Measurements from ENCODE around the gene ANKEF1. TPM values are rescaled to one million over a fixed set of nuclear protein-coding genes. Genes with fewer than 3 reads are reported as not detected.
"Not testable (repeated sequence)": the region's sequence is repeated elsewhere in the genome, so short reads cannot be mapped to it uniquely, and the experiment has no call there.

Gene ANKEF1
- total RNA-seq, 1 donor from 2014 or later = 1.3 TPM

DNA sequence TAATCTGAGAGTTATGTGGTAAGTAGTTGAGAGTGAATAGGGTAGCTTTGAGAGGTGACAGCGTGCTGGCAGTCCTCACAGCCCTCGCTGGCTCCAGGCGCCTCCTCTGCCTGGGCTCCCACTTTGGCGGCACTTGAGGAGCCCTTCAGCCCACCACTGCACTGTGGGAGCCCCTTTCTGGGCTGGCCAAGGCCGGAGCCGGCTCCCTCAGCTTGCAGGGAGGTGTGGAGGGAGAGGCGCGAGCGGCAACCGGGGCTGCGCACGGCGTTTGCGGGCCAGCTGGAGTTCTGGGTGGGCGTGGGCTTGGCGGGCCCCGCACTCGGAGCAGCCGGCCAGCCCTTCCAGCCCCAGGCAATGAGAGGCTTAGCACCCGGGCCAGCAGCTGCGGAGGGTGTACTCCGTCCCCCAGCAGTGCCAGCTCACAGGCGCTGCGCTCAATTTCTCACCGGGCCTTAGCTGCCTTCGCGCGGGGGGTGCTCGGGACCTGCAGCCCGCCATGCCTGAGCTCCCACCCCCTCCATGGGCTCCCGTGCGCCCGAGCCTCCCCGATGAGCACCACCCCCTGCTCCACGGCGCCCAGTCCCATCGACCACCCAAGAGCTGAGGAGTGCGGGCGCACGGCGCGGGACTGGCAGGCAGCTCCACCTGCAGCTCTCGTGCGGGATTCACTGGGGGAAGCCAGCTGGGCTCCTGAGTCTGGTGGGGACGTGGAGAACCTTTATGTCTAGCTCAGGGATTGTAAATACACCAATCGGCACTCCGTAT is 3.2 kb upstream of the ANKEF1 start:
- DNase-seq (ENCODE audit: low spot score); intact Hi-C loops (cut with DNase I): not testable (repeated sequence)

DNA sequence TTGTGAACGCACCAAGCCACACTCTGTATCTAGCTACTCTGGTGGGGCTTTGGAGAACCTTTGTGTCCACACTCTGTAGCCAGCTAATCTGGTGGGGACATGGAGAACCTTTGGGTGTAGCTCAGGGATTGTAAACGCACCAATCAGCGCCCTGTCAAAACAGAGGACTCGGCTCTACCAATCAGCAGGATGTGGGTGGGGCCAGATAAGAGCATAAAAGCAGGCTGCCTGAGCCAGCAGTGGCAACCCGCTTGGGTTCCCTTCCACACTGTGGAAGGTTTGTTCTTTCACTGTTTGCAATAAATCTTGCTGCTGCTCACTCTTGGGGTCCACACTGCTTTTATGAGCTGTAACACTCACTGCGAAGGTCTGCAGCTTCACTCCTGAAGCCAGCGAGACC is 2.5 kb upstream of the ANKEF1 start:
- DNase-seq (ENCODE audit: low spot score); intact Hi-C loops (cut with DNase I): not testable (repeated sequence)

DNA sequence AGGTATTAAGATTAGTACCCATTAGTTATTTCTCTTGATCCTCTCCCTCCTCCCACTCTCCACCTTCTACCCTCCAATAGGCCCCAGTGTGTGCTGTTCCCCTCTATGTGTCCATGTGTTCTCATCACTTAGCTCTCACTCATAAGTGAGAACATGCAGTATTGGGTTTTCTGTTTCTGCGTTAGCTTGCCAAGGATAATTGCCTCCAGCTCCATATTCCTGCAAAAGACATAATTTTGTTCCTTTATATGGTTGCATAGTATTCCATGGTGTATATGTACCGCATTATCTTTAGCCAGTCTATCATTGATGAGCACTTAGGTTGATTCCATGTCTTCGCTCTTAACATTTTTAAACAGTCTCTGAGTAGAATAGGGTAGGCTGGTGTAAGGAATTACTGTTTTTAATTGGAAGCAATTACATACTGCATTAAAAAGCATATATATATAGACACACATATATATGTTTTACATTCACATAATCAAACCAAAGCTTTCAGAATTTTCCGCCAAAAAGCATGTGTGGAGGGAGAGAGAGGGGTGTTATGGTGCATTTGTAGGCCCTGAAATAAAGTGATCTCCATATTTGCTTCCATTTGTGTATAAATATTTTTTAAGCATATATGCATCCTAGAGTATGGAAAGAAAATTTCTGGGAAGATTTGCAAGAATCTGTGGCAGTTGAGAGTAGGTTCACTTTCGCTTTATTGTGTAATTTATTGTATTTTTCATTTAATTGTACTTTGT is 709 bp upstream of the ANKEF1 start:
- no peak for DNase-seq (ENCODE audit: low spot score)
- intact Hi-C loops (cut with DNase I) = no loop called here

DNA sequence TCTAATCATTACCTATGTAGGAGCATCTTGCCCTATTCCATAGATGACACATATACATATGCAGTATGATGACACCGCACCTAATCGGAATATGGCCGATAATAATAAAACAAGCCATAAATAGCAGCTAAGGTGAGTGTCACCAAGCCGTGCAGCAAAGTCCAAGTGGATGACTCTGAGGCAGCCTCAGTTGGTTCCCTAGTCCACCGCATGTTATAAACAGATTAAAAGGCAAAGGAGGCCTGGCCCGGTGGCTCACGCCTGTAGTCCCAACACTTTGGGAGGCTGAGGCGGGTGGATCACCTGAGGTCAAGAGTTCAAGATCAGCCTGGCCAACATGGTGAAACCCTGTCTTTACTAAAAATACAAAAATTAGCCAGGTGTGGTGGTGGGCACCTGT is 1.5 kb downstream of the ANKEF1 start:
- DNase-seq (ENCODE audit: low spot score); intact Hi-C loops (cut with DNase I): not testable (repeated sequence)

DNA sequence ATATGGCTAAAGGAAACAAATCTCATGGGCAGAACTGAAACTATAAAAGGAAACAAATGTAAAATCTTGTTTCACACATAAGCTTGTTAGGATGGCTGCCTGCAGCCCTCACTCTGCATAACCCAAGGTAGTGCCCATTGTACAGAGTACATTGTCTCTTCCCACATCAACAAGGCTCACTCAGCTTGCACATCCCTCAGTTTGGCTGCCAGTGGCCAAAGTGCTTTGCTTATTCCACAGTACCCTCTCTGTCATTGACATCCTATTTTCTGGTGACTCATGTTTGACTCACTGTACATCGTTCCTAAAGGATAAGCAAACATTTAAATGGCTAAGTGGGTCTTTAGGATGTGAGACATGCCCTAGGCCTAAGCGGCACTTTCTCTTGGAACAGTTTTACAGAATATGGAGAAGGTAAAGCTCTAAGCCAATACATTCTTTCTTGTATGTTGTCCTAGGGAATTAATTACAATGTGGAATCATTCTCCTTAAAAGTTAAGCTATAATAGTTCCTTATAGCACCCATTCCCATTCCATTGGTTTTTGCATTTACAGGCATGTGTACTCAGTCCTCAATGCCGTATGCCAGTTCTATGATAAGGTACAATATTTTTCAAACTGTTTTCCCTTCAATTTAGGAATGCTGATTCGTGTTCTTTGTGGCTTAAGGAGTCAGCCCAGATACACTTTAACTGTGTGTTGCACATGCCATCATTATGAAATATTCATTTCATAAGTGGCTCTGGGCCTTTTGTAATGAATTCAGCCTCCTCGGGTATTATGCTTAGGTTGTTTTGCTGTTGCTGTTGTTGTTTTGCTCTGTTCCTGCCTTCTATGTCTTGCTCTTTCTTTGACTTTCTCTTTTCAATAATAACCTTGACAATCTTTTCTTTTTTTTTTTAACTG is 5.5 kb downstream of the ANKEF1 start:
- DNase-seq (ENCODE audit: low spot score) = no peak
- intact Hi-C loops (cut with DNase I) = no loop called here

DNA sequence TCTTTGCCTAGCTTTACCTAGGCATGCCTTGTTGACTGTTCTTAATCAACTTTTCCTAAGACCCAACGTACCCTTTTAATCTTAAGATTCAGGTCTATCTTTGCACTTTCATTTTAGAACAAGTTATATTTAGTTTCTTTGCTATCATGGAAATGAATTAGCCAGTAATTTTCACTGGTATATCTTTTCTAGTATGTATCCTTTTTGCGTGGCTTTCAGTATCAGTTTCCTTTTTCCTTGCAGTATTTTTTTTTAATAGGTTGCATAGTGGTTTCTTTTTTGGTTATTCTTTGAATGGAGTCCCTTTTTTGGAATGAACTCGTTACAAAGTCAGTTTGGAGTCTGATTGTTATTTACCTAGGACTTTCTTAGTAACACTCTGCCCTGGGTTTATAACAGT is 7.3 kb downstream of the ANKEF1 start:
- intact Hi-C loops (cut with DNase I) = no loop called here
- no peak for DNase-seq (ENCODE audit: low spot score)

DNA sequence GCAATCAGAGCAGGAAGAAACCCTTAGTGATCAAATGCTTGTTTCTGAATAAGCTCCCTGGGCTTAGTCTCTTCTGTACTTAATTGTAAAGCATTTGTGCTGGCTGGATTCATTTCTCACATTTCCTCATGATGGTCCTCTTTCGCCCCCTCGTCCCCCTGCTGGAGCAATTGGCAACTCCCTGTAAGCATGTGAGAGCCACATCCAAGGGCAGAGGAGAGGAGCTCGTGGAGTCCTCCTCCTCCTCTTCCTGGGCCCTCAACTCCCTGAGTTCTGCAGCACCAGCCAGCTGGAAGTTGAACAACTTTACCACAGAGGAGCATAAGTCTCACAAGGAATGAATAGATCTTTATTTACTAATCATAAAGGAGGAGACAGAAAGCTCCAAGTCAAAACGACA is 12.6 kb downstream of the ANKEF1 start:
- DNase-seq (ENCODE audit: low spot score) = no peak
- intact Hi-C loops (cut with DNase I) = no loop called here

DNA sequence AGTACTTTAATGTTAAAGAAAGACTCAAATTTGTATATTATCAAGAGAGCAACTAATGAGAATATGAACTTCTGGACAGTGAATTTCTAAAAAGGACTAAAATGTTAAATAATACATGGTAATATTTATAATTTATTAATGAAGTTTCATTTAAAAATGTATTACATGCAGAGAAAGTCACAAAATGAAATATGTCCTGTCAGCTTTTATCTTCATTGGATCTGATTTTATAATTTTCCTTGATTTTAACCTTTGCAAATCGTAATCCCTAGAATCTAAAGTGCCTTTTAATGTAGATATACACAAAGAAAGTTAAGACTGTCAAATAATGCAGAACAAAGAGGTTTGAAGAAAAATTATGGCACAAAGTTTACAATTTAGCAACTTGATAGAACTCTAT is 16.4 kb downstream of the ANKEF1 start:
- no peak for DNase-seq (ENCODE audit: low spot score)
- intact Hi-C loops (cut with DNase I) = no loop called here

DNA sequence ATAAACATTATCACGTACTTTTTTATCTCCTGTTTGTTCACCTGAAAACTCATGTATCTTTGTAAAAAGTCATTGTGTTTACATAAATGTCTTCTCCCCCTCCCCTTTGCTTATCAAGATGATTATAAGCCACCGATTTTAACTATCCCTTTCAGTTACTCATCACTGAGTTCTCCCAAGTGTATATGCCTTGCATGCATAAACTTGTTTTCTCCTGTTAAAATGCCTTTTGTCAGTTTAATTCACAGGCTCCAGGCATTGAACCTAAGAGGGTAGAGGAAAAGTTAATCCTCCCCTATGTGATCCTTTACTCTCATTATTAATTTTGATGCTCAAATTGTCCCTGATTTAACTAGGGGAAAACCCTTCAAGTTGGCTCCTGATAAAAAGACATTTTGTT is 24.2 kb downstream of the ANKEF1 start:
- DNase-seq (ENCODE audit: low spot score) = no peak

DNA sequence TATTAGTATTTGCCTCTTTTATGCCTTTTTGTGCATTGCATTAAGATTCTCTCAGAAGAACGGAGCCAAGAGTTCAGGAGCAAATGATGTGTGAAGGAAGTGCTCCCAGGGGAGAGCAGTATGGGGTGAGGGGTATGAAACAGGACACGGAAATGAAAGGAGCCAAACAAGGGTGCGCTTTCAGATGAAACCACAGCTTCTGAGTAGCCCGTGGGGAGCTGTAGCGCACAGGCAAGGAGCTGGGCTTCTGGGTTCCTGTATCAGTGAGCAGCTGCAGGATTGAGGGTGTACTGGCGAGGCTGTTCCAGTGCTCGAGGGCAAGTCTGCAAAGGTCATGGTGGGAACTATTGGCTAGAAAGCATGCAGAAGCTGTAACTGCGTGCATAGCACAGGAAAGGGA is 25.4 kb downstream of the ANKEF1 start:
- intact Hi-C loops (cut with DNase I) = no loop called here
- no peak for DNase-seq (ENCODE audit: low spot score)

More for the DNA sequence above, 24.2 kb downstream of the ANKEF1 start:
- intact Hi-C loops (cut with DNase I) = no loop called here

DNA sequence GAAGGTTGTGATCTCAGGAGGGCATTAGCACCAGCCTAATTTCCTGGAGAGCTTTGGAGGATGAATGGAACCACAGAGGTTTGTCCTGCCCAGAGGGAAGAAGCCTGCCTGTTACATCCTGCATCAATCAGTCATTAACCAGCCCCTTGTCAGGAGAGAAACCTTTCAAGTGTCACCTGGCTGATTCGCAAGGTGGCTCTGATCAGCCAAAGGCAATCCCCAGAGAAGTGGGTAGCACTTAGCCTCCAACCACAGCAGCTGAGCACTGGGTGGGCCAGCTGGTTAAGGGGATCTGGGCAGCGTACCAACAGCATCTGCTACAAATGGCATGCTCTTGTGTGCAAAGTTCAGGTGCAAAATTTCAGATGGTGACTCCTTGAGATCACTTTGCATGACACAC is 26.9 kb downstream of the ANKEF1 start:
- DNase-seq (ENCODE audit: low spot score) = no peak
- intact Hi-C loops (cut with DNase I) = no loop called here

DNA sequence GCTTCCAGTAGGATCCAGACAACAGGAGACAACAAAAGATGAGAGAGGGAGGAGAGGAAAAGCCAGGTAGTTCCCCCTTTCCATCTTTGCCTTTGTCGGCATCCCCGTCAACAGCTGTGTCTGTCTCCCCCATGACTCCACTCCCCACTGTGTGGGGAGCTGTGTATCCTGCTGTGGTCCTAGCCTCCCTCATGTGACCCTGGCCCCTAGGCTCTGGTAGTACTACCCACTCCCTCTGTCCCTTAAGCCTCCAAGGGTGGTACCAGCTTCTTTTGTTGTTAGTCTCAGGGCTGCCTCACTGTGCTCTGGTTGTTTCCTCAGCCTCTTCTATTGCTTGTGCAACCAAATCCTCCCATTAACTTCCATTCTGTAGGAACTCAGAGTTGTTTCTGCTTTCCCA is 28.7 kb downstream of the ANKEF1 start:
- intact Hi-C loops (cut with DNase I) = no loop called here
- DNase-seq (ENCODE audit: low spot score) = no peak

DNA sequence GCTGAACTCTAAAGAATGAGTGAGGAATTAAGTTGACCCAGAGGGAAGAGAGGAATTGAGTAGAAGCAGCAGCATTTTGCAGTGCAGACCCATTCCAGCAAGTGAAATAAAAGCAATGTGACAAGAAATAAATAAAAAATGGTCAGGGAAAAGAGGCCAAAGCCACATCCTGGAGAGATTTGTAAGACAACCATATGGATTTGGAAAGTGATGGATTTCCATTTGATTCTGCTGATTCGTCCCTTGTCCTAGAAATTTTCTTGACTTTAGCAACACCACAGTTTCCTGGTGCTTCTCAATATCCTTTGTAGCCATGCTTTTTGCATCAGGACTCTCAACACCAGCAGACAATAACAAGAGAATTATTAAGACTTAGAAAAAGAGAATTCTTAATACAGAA is 29.8 kb downstream of the ANKEF1 start:
- intact Hi-C loops (cut with DNase I) = no loop called here
- no peak for DNase-seq (ENCODE audit: low spot score)

DNA sequence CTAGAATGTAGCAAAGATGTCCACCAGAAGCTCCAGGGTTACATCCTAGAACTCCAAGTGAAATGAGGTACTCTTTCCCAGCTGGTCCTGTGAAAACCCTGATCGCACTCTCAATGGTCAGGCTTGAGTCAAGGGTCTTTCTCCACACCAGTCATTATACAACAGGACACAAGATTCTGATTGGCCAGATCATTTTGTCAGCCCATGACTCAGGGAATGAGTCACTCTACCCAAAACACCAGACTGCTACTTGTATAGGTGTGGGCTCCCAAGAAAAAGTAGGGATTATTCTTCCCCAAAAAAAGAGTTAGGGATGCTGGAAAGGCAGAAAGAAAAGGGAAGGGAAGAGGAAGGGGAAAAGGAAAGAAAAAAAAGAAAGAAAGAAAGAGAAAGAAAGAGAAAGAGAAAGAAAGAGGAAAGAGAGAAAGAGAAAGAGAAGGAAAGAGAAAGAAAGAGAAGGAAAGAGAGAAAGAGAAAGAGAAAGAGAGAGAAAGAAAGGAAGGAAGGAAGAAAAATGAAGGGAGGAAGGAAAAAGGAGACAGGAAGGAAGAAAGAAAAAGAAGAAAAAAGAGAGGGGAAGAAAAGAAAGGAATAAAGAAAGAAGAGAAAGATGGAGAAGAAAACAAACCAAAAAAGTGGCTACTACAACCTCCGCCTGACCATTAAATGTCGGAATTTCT is 30.5 kb downstream of the ANKEF1 start:
- DNase-seq (ENCODE audit: low spot score) = no peak
- intact Hi-C loops (cut with DNase I) = no loop called here

DNA sequence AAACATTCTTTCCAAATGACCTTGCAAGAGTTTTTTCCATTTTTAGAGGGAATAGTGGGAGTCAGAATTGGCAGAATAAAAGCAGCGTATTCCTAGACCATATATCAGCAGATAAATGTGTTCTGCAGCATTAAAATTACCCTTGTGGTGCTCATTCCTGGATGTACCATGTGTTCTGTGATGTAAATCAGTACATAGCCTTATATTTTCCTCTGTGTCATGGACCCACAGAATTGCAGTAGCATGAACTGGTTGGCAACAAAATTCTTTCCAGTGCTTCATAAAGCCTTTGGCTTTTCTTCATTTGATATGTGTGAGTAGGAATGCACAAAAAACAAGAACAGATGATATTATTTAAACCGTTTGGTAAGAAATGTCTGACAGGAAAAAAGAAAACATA is 32.5 kb downstream of the ANKEF1 start:
- intact Hi-C loops (cut with DNase I) = no loop called here
- DNase-seq (ENCODE audit: low spot score) = no peak

DNA sequence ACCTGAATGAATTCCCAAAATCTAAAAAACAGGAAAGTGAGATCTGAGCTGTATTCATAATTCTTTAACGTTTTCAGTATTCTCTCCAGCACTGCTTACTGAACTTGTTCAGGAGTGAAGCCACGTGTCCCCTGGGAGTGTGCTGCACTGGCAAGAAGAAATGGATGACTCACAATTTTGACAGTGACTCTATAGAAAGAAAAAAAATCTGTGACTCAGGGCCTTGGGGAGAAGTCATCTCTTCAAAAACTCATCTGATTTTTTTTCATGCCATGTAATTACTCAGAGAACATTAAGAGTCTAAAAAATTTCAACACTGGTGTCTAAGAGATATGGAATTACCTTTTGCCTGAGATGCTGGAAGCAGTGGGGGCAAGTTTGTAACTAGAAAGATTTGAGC is 39.7 kb downstream of the ANKEF1 start:
- DNase-seq (ENCODE audit: low spot score) = no peak
- intact Hi-C loops (cut with DNase I) = no loop called here

DNA sequence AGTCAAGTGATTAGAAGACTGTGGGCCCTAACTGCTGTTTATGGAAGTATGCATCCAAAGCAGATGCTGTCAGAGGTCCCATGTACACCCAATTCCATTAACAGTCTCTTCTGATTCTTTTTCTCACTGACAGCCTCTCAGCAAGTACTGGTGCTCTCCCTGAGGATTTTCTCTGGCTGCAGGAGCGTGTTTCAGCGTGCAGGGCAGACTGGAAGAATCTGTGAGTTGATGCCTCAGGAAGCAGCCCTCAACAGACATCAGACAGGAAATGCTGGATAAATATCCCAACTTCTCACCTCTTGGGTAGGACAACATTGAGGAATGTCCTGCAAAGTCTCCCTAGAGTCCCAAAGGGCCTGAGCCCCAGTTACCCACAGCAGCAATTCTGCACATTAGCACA is 40.8 kb downstream of the ANKEF1 start:
- no peak for DNase-seq (ENCODE audit: low spot score)
- intact Hi-C loops (cut with DNase I) = loop anchor here (2.0 kb wide), 1 partner anchor 61 kb away; no protein-coding TSS in a partner anchor

DNA sequence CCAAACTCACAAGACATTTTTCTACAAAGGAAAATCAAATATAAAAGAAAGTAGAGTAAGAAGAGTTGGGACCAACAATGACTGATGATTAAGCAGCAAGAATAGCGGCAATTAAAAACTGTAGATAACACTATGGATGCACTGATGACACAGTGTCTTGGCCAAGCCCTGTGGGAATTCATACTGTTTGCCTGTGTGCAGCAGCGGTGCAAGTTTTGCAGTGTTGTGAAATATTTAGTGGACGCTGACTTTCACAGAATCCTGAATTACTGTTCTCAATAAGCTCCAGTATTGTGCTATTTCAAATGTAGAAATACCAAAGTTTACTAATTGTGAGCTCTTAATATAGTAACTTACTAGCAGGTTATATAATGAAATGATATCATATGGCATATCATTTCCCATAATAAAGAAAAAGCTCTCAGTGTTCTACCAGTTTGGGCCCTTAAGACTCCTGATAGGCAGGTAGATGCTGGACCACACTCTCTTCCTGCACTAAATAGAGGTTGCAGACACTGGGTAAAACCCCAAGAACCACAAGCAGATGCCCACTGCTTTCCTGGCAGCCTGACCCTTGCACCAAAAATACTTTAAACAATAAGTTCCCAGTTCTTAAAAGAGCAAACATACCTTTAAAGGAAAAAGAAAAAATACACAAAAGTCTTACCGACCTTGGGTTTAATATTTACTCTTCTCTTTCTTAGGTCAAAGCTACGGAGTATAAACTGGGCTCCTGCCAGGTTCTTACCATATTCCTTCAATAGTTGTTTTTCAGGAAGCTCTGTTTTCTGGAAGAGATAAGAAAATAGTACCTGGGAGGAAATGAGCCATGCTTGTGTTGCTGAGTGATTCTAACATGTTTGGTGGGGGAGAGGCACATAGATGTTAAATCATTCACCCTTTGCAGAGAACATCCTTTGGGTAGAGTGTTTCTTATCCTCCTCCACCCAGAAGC is 41.6 kb downstream of the ANKEF1 start:
- no peak for DNase-seq (ENCODE audit: low spot score)
- intact Hi-C loops (cut with DNase I) = loop anchor here (2.0 kb wide), 1 partner anchor 60 kb away; no protein-coding TSS in a partner anchor

All from cardiac septum (tissue), 1 donor.